HG03097 (cell line): Measurements from ENCODE around the gene MRPL12.
"Not testable (repeated sequence)": the region's sequence is repeated elsewhere in the genome, so short reads cannot be mapped to it uniquely, and the experiment has no call there.

ENCODE experiments used
- ATAC-seq: cut with Tn5 transposase; IDR thresholded peaks from one replicate; pipeline ENCODE4 v1.9.1; 2021; ENCODE audit not compliant: unreplicated experiment, low FRiP score

MRPL12 gene

DNA sequence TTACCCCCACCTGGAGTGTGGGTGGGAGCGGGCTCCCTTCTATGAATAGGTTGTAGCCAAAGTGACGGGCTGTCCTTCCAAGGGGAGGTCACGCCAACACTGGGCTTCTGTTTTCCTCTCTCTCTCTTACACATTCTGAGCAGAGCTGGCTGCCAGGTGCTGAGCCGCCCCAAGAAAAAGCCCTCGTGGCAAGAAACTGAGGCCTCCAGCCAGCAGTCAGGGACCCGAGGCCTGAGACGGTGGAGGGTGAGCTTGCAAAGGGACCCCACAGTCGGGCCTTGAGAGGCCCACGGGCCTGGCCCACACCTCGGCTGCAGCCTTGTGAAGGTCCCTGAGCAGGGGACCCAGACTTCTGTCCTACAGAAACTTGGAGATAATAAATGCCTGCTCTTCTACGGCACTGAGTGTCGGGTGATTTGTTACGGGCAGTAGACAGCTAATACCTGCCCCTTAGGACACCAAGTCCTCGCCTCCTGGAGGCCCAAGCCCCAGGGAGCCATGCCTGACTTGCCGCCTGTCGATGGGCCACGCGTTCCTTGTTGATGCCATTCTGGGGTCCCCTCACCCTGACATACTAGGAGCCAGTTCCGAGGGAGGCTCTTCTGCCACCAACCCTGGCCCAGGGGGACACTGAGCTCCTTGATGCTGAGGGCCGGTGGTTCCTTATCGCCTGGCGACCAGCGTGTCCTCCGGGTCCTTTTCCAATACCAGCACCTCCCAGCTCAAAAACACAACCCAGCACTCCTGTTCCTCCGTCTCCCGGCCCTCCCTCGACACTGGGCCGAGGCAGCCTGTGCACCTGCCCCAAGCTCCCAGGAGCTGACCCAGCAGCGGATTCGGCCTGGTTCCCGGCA lies 35.0 kb downstream of the MRPL12 start:
- no peak for ATAC-seq

DNA sequence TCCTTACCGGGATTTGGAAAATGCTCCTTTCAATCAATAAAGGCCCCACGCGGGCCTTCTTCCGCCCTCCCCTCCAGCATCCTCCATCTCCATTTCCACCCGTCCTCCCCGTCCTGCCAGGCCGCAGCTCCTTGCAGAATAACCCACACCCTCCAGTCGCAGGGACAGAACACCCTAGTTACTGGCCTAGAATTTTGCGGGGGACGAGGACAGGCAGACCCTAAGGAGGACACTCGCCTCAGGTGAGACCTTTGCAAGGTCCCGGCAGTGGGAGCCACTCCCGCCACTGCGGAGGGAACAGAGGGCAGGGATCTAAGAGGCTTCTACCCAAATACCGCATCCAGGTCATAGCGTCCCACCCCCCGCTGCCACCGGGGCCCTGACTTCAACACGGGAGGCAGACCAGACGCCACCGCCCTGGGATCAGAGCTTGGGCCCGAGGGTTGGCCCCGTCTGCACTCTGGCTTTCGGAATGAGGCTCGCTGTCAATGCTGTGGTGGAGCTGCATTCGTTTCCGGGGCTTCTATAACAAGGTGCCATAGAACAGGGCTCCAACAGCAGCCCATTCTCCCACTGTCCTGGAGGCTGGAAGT lies 35.7 kb downstream of the MRPL12 start:
- ATAC-seq: no peak

DNA sequence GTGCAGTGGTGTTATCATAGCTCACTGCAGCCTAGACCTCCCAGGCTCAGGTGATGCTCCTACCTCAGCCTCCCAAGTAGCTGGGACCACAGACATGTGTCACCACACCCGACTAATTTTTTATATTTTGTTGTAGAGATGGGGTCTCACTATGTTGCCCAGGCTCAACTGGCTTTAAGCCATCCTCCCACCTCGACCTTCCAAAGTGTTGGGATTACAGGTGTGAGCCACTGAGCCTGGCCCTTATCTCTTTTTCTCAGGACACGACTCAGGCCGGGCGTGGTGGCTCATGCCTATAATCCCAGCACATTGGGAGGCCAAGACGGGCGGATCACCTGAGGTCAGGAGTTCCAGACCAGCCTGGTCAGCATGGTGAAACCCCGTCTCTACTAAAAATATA lies 36.4 kb downstream of the MRPL12 start:
- ATAC-seq: not testable (repeated sequence)

DNA sequence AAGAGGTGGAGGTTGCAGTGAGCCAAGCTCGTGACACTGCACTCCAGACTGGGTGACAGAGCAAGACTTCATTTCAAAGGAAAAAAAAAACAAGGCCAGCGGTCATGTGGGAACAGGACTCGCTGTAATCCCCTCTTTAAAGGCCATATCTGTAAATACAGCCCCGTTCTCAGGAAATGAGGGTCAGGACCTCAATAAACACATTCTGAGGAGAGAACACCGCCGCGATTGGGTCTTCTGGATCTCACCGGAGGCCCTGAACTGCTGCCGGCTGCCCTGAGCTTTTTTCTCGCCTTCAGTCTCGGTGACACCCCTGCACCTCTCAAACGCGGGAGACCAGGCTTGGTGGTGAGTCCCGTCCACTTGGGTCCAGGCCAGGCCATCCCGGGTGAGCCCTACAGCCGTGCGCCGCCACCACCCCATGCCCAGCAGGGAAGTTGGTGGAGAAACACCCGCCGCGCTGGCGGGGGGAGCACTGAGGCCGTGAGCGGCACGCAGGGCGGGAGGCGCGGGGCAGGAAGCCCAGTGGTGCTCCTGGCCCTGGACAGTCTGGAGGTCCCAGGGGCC lies 37.3 kb downstream of the MRPL12 start:
- ATAC-seq: no peak

- no peak for ATAC-seq
These were observed 38.0 kb downstream of the MRPL12 start for GRCh38 chr17:81741049-81741593.

GRCh38 chr17:81741594-81742452 lies 38.7 kb downstream of the MRPL12 start:
- no peak for ATAC-seq
